WERI-Rb-1 (cell line): ENCODE measurements around the gene SKA1.

Experiments used
- DNase-seq: peaks from one replicate; pipeline ENCODE4 v3.0.0-alpha.2; 2020
- H3K27ac ChIP-seq: fragments of 250-450 bp; sonication (Bioruptor Pico); 2 replicates; pipeline ENCODE4 v1.5.1; 2020; ENCODE audit warnings: mild to moderate bottlenecking, moderate library complexity
- H3K27me3 ChIP-seq: fragments of 250-450 bp; sonication (Bioruptor Pico); 2 replicates; pipeline ENCODE4 v1.5.1; 2021; ENCODE audit warnings: mild to moderate bottlenecking, low read depth, moderate library complexity; ENCODE audit not compliant: insufficient read depth, severe bottlenecking
- H3K36me3 ChIP-seq: fragments of 250-450 bp; sonication (Bioruptor Pico); 2 replicates; pipeline ENCODE4 v1.5.1; 2020; ENCODE audit warnings: mild to moderate bottlenecking, moderate library complexity
- H3K4me3 ChIP-seq: 2 replicates; pipeline ENCODE4 v1.5.1; 2011; ENCODE audit warnings: low read depth, mild to moderate bottlenecking, control low read depth, low read length
- H3K9me3 ChIP-seq: fragments of 250-450 bp; sonication (Bioruptor Pico); 2 replicates; pipeline ENCODE4 v1.5.1; 2021; ENCODE audit warnings: mild to moderate bottlenecking, moderate library complexity; ENCODE audit not compliant: severe bottlenecking
- CTCF ChIP-seq: IDR thresholded peaks from 2 replicates; pipeline ENCODE4 v1.5.1; 2011; ENCODE audit warnings: low read depth, mild to moderate bottlenecking, control low read depth, inconsistent platforms, low read length

Gene SKA1

GRCh38 chr18:50338122-50338521 lies 36.7 kb upstream of the SKA1 start:
- DNase-seq = no peak
- Histone ChIP-seq H3K27ac (no peak overlapping the region), H3K4me3 (no peak overlapping the region), H3K36me3 (no peaks in the 10 kb centered on the region), H3K9me3 (no peaks in the 10 kb centered on the region), H3K27me3 (no peaks in the 10 kb centered on the region)
- no peak for TF ChIP-seq CTCF

- no peak for DNase-seq
- no peaks in the 10 kb centered on the region for H3K9me3 ChIP-seq
- no peaks in the 10 kb centered on the region for H3K36me3 ChIP-seq
- H3K4me3 ChIP-seq = no peak overlapping the region
- TF ChIP-seq CTCF = no peak
- no peak overlapping the region for H3K27ac ChIP-seq
- H3K27me3 ChIP-seq = no peaks in the 10 kb centered on the region
These were observed 36.1 kb upstream of the SKA1 start for GRCh38 chr18:50338715-50339114.

GRCh38 chr18:50340078-50340477 lies 34.8 kb upstream of the SKA1 start:
- no peak overlapping the region for H3K4me3 ChIP-seq
- TF ChIP-seq CTCF = peak; percentile 39; the same call in 1 of the 2 replicates
- DNase-seq = peak; percentile 19

GRCh38 chr18:50341443-50341842 lies 33.4 kb upstream of the SKA1 start:
- DNase-seq = no peak
- Histone ChIP-seq H3K36me3 (no peaks in the 10 kb centered on the region), H3K9me3 (no peaks in the 10 kb centered on the region), H3K27ac (no peak overlapping the region), H3K27me3 (no peaks in the 10 kb centered on the region), H3K4me3 (no peak overlapping the region)
- no peak for TF ChIP-seq CTCF

More at GRCh38 chr18:50340078-50340477, 34.8 kb upstream of the SKA1 start:
- Histone ChIP-seq H3K36me3 (no peaks in the 10 kb centered on the region), H3K27me3 (no peaks in the 10 kb centered on the region), H3K27ac (no peak overlapping the region), H3K9me3 (no peaks in the 10 kb centered on the region)

GRCh38 chr18:50350699-50351098 lies 24.1 kb upstream of the SKA1 start:
- Histone ChIP-seq H3K27me3 (no peaks in the 10 kb centered on the region), H3K9me3 (no peaks in the 10 kb centered on the region), H3K4me3 (no peak overlapping the region), H3K36me3 (no peaks in the 10 kb centered on the region), H3K27ac (no peak overlapping the region)
- no peak for DNase-seq
- no peak for TF ChIP-seq CTCF

- Histone ChIP-seq H3K27ac (no peak overlapping the region), H3K9me3 (no peaks in the 10 kb centered on the region), H3K27me3 (no peaks in the 10 kb centered on the region), H3K36me3 (no peaks in the 10 kb centered on the region), H3K4me3 (no peak overlapping the region)
- TF ChIP-seq CTCF = peak; percentile 37; the same call in 1 of the 2 replicates
- DNase-seq = no peak
These were observed 18.6 kb upstream of the SKA1 start for GRCh38 chr18:50356036-50356945.
